Measurements from ENCODE around the gene HINT2.

- no peak for TF ChIP-seq EZH2 (IDR thresholded peaks at IDR 0.05; ENCODE audit: insufficient read depth, poor library complexity, severe bottlenecking)
- TF ChIP-seq EZH2phosphoT487 (IDR thresholded peaks at IDR 0.05; ENCODE audit: insufficient read depth, low read depth) = no peak
Measured at GRCh38 chr9:35831040-35831439, 16.2 kb upstream of the HINT2 start.
